GM23338 (cell line): ENCODE measurements around the gene BCL2. TPM values are rescaled to one million over a fixed set of nuclear protein-coding genes. Genes with fewer than 3 reads are reported as not detected.

ENCODE experiments used
- ATAC-seq: fragments of 200-7000 bp; cut with Tn5 transposase; 3 replicates; pipeline ENCODE4 v1.9.1; 2020
- DNase-seq: peaks from one replicate; pipeline ENCODE4 v3.0.0-alpha.2; 2015; ENCODE audit warnings: low spot score
- H2AFZ ChIP-seq: fragments of 200-600 bp; sonication (generic); 2 replicates; pipeline ENCODE4 v1.8.0; 2016; ENCODE audit warnings: antibody characterized with exemption, mild to moderate bottlenecking, moderate library complexity
- H3F3A ChIP-seq: fragments of 200-600 bp; sonication (generic); replicated peaks from 2 replicates; pipeline ENCODE4 v1.8.0; 2017; ENCODE audit warnings: antibody characterized with exemption, mixed run types, low read depth
- H3K27ac ChIP-seq: fragments of 200-600 bp; sonication (generic); 2 replicates; pipeline ENCODE4 v1.6.1; 2016; ENCODE audit warnings: low read depth
- H3K27me3 ChIP-seq: fragments of 200-600 bp; sonication (generic); 2 replicates; pipeline ENCODE4 v1.8.0; 2016; ENCODE audit warnings: mild to moderate bottlenecking, mixed run types, moderate library complexity; ENCODE audit not compliant: insufficient read depth
- H3K36me3 ChIP-seq: fragments of 200-600 bp; sonication (generic); 2 replicates; pipeline ENCODE4 v1.8.0; 2016; ENCODE audit warnings: mild to moderate bottlenecking; ENCODE audit not compliant: insufficient read depth
- H3K4me1 ChIP-seq: fragments of 200-600 bp; sonication (generic); 2 replicates; pipeline ENCODE4 v1.8.0; 2016; ENCODE audit warnings: mild to moderate bottlenecking, moderate library complexity; ENCODE audit not compliant: insufficient read depth
- H3K4me2 ChIP-seq: fragments of 200-600 bp; sonication (generic); 2 replicates; pipeline ENCODE4 v1.7.1; 2017; ENCODE audit warnings: mixed run types
- H3K4me3 ChIP-seq: fragments of 200-600 bp; sonication (generic); 2 replicates; pipeline ENCODE4 v1.6.1; 2016; ENCODE audit warnings: mixed run types
- H3K79me2 ChIP-seq: fragments of 200-600 bp; sonication (generic); replicated peaks from 2 replicates; pipeline ENCODE4 v1.8.0; 2017; ENCODE audit warnings: mild to moderate bottlenecking; ENCODE audit not compliant: insufficient read depth
- H3K9me2 ChIP-seq: fragments of 200-600 bp; sonication (generic); 2 replicates; pipeline ENCODE4 v1.8.0; 2017; ENCODE audit not compliant: insufficient read depth
- H4K20me1 ChIP-seq: fragments of 200-600 bp; sonication (generic); replicated peaks from 2 replicates; pipeline ENCODE4 v1.8.0; 2017; ENCODE audit warnings: mild to moderate bottlenecking; ENCODE audit not compliant: insufficient read depth
- H3K27ac Mint-ChIP-seq: 2 replicates; pipeline ENCODE4 v1.8.0; 2020; ENCODE audit warnings: inconsistent platforms, mild to moderate bottlenecking, moderate library complexity, mixed read lengths
- H3K27me3 Mint-ChIP-seq: 3 replicates; pipeline ENCODE4 v1.8.0; 2022; ENCODE audit warnings: low read depth, mild to moderate bottlenecking, moderate library complexity, mixed read lengths, inconsistent platforms; ENCODE audit not compliant: insufficient read depth, poor library complexity
- H3K36me3 Mint-ChIP-seq: 3 replicates; pipeline ENCODE4 v1.8.0; 2021; ENCODE audit warnings: low read depth, mild to moderate bottlenecking, inconsistent platforms, moderate library complexity, mixed read lengths
- H3K4me1 Mint-ChIP-seq: 3 replicates; pipeline ENCODE4 v1.8.0; 2020; ENCODE audit warnings: mild to moderate bottlenecking, inconsistent platforms, mixed read lengths
- H3K4me3 Mint-ChIP-seq: 3 replicates; pipeline ENCODE4 v1.8.0; 2021; ENCODE audit warnings: moderate library complexity, mild to moderate bottlenecking, inconsistent platforms, mixed read lengths
- H3K9me3 Mint-ChIP-seq: 3 replicates; pipeline ENCODE4 v1.8.0; 2020; ENCODE audit warnings: moderate library complexity, mild to moderate bottlenecking, inconsistent platforms, mixed read lengths
- CREB1 ChIP-seq: fragments of 250-450 bp; sonication (Bioruptor Pico); IDR thresholded peaks from 2 replicates; pipeline ENCODE4 v1.5.0; 2020; ENCODE audit warnings: low read depth, mild to moderate bottlenecking, moderate library complexity
- EZH2 ChIP-seq: fragments of 200-600 bp; sonication (generic); IDR thresholded peaks from one replicate; pipeline ENCODE4 v1.8.0; 2017; ENCODE audit warnings: antibody characterized with exemption, mild to moderate bottlenecking, low read depth; ENCODE audit not compliant: unreplicated experiment
- JUNB ChIP-seq: IDR thresholded peaks from one replicate; pipeline ENCODE4 v1.6.1; 2016; ENCODE audit warnings: antibody characterized with exemption; ENCODE audit not compliant: unreplicated experiment
- NANOG ChIP-seq: IDR thresholded peaks from 2 replicates; pipeline ENCODE4 v1.6.1; 2016; ENCODE audit warnings: antibody characterized with exemption, borderline replicate concordance
- POLR2AphosphoS5 ChIP-seq: IDR thresholded peaks from 2 replicates; pipeline ENCODE4 v1.6.1; 2016; ENCODE audit warnings: antibody characterized with exemption, low read depth
- REST ChIP-seq: IDR thresholded peaks from one replicate; pipeline ENCODE4 v1.6.1; 2018; ENCODE audit warnings: antibody characterized with exemption; ENCODE audit not compliant: unreplicated experiment
- ZNF114 ChIP-seq: fragments of 250-450 bp; sonication (Bioruptor Pico); IDR thresholded peaks from 2 replicates; pipeline ENCODE4 v1.5.0; 2020; ENCODE audit warnings: mild to moderate bottlenecking, moderate library complexity
- ZNF331 ChIP-seq: fragments of 250-450 bp; sonication (Bioruptor Pico); IDR thresholded peaks from 2 replicates; pipeline ENCODE4 v1.5.0; 2020; ENCODE audit warnings: low read depth, mild to moderate bottlenecking, moderate library complexity
- ZNF462 ChIP-seq: fragments of 250-450 bp; sonication (Bioruptor Pico); IDR thresholded peaks from 2 replicates; pipeline ENCODE4 v1.5.0; 2020; ENCODE audit warnings: mild to moderate bottlenecking, moderate library complexity
- polyA plus RNA-seq: library from polyadenylated mRNA; unstranded; fragments of >200 nt; fragmentation: Nextera tagmentation; extraction: Ambion mirVana; gene quantifications from 2 replicates; pipeline ENCODE4 v1.2.1, GENCODE V29; 2016
- total RNA-seq: library from RNA; depleted of rRNA; stranded (reverse); fragments of >200 nt; shearing (Covaris generic); gene quantifications from 2 replicates; pipeline ENCODE4 v1.2.3, GENCODE V29; 2014
- TF ChIP-seq, protein P1 (sequence below), 2 experiments: fragments of 200-600 bp in 1 of 2; sonication (generic) in 1 of 2; conservative IDR thresholded peaks; 2 replicates each; pipeline versions ENCODE4 v1.5.1 to v1.6.1; 2016 to 2017; ENCODE audit warnings: antibody characterized with exemption in 2 of 2, low read depth in 2 of 2, mild to moderate bottlenecking in 2 of 2, moderate library complexity in 1 of 2

Gene BCL2
- total and polyA plus RNA-seq, 2 experiments from 2014 or later, result 1.2 to 4.0 TPM

DNA sequence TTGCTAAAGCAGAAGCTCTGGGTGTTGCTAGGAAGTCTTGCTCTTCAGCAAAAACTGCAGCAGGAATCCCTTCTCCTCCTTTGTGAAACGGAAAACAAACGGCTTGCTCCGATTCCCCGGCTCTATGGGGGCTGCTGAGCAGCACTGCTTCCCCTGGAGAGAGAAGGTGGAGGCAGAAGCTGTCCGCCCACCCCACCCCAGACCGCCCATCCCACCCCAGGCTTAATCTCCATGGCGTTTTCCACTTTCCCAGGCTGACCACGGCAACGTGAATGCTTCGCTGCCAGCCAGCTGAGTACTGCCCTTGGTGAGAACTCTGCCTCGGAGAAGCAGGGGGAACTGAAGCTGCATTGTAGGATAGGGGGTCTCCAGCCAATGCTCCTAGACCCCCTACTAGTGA is 139.2 kb downstream of the BCL2 start:
- H3K79me2 ChIP-seq, result no peaks in the 10 kb centered on the region
- H2AFZ ChIP-seq, result no peak overlapping the region
- TF ChIP-seq EZH2 (no peak), JUNB (no peak), ZNF462 (no peak), ZNF114 (CRISPR knock-in tag) (no peak), ZNF331 (CRISPR knock-in tag) (no peak), REST (no peak), POLR2AphosphoS5 (no peak), NANOG (no peak), CREB1 (CRISPR knock-in tag) (no peak)
- TF ChIP-seq, protein P1, sequence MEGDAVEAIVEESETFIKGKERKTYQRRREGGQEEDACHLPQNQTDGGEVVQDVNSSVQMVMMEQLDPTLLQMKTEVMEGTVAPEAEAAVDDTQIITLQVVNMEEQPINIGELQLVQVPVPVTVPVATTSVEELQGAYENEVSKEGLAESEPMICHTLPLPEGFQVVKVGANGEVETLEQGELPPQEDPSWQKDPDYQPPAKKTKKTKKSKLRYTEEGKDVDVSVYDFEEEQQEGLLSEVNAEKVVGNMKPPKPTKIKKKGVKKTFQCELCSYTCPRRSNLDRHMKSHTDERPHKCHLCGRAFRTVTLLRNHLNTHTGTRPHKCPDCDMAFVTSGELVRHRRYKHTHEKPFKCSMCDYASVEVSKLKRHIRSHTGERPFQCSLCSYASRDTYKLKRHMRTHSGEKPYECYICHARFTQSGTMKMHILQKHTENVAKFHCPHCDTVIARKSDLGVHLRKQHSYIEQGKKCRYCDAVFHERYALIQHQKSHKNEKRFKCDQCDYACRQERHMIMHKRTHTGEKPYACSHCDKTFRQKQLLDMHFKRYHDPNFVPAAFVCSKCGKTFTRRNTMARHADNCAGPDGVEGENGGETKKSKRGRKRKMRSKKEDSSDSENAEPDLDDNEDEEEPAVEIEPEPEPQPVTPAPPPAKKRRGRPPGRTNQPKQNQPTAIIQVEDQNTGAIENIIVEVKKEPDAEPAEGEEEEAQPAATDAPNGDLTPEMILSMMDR (conservative IDR thresholded peaks at IDR 0.05; ENCODE audit: low read depth in 2 of 2), result no peak
- Mint-ChIP-seq H3K36me3 (no peaks in the 10 kb centered on the region), H3K9me3 (no peaks in the 10 kb centered on the region), H3K27me3 (peaks cover 4% of the 10 kb centered on the region), H3K27ac (no peak overlapping the region), H3K4me3 (no peak overlapping the region), H3K4me1 (peaks cover 26% of the 10 kb centered on the region)
- H3F3A ChIP-seq, result no peaks in the 10 kb centered on the region
- H3K27me3 ChIP-seq, result no peaks in the 10 kb centered on the region
- ATAC-seq (no peak), DNase-seq (no peak)
- no peak overlapping the region for H3K27ac ChIP-seq
- no peak overlapping the region for H3K4me2 ChIP-seq
- H4K20me1 ChIP-seq, result no peaks in the 10 kb centered on the region
- H3K4me1 ChIP-seq, result peaks cover 12% of the 10 kb centered on the region; the same call in 1 of the 2 replicates
- H3K36me3 ChIP-seq, result no peaks in the 10 kb centered on the region
- H3K9me2 ChIP-seq, result no peaks in the 10 kb centered on the region
- H3K4me3 ChIP-seq, result no peak overlapping the region
